A673 (cell line): ENCODE results near the gene DEUP1. TPM values are rescaled to one million over a fixed set of nuclear protein-coding genes. Genes with fewer than 3 reads are reported as not detected.

Source experiments
- BruUV-seq: library from RNA; stranded (reverse); fragments of 400-500 nt; replicated peaks from 2 replicates; lab custom pipeline; 2021; lab: Mats Ljungman, UMichigan
- CTCF ChIA-PET: fragments of 300-600 bp; sonication (Branson Sonifier 250); formaldehyde crosslinking; loops from one replicate; lab custom pipeline; 2022; ENCODE audit warnings: antibody characterized with exemption; lab: Charles Lee
- POLR2A ChIA-PET: fragments of 300-600 bp; sonication (Branson Sonifier 250); formaldehyde crosslinking; loops from one replicate; lab custom pipeline; 2022; ENCODE audit warnings: antibody characterized with exemption; ENCODE audit not compliant: low non-redundant PET; lab: Charles Lee
- DNase-seq: peaks from one replicate; pipeline ENCODE4 v3.0.0-alpha.2; 2015; ENCODE audit warnings: low spot score
- H3K27ac ChIP-seq: fragments of 200-600 bp; sonication (generic); 2 replicates; pipeline ENCODE4 v1.5.1; 2016; ENCODE audit warnings: mixed run types, low read depth, mild to moderate bottlenecking, mixed read lengths, antibody characterized with exemption, low read length; ENCODE audit not compliant: poor library complexity, severe bottlenecking
- H3K27me3 ChIP-seq: fragments of 200-600 bp; sonication (generic); replicated peaks from 2 replicates; pipeline ENCODE4 v1.6.1; 2017; ENCODE audit warnings: mixed run types, low read depth, mild to moderate bottlenecking, mixed read lengths, antibody characterized with exemption, low read length; ENCODE audit not compliant: insufficient read depth, poor library complexity
- H3K36me3 ChIP-seq: fragments of 200-600 bp; sonication (generic); 2 replicates; pipeline ENCODE4 v1.6.1; 2016; ENCODE audit warnings: mixed run types, mild to moderate bottlenecking, mixed read lengths, antibody characterized with exemption, low read length; ENCODE audit not compliant: insufficient read depth, poor library complexity, severe bottlenecking
- H3K4me1 ChIP-seq: fragments of 200-600 bp; sonication (generic); 2 replicates; pipeline ENCODE4 v1.6.1; 2017; ENCODE audit warnings: mixed run types, mild to moderate bottlenecking, mixed read lengths, antibody characterized with exemption, low read length; ENCODE audit not compliant: insufficient read depth, poor library complexity, severe bottlenecking
- H3K4me3 ChIP-seq: fragments of 200-600 bp; sonication (generic); 2 replicates; pipeline ENCODE4 v1.5.1; 2016; ENCODE audit warnings: low read depth, mixed run types, mild to moderate bottlenecking, mixed read lengths, low read length; ENCODE audit not compliant: poor library complexity, severe bottlenecking
- H3K9me3 ChIP-seq: fragments of 200-600 bp; sonication (generic); 2 replicates; pipeline ENCODE4 v1.6.1; 2016; ENCODE audit warnings: mixed run types, low read depth, mild to moderate bottlenecking, mixed read lengths, antibody characterized with exemption, low read length; ENCODE audit not compliant: poor library complexity, severe bottlenecking
- EZH2 ChIP-seq: fragments of 200-600 bp; sonication (generic); IDR thresholded peaks from 2 replicates; pipeline ENCODE4 v1.6.1; 2017; ENCODE audit warnings: borderline replicate concordance, low read depth, mild to moderate bottlenecking, mixed read lengths, antibody characterized with exemption, low read length; ENCODE audit not compliant: poor library complexity, severe bottlenecking
- intact Hi-C: fragments of 100-400 bp; cut with micrococcal nuclease; formaldehyde crosslinking; loops from one replicate; pipeline ENCODE4 v1.10.0; 2022; ENCODE audit not compliant: unreplicated experiment
- total RNA-seq: library from RNA; stranded (reverse); gene quantifications from 2 replicates; pipeline ENCODE4 v1.2.3, GENCODE V29; 2021
- TF ChIP-seq, protein P1 (sequence below): fragments of 300-800, 200-600 bp; sonication (generic); conservative IDR thresholded peaks from 2 replicates; pipeline ENCODE4 v1.5.1; 2017; ENCODE audit warnings: low read depth, mild to moderate bottlenecking, antibody characterized with exemption, low read length, moderate library complexity, mixed read lengths

Gene DEUP1
- total RNA-seq, 1 experiment from 2014 or later, result not detected

DNA sequence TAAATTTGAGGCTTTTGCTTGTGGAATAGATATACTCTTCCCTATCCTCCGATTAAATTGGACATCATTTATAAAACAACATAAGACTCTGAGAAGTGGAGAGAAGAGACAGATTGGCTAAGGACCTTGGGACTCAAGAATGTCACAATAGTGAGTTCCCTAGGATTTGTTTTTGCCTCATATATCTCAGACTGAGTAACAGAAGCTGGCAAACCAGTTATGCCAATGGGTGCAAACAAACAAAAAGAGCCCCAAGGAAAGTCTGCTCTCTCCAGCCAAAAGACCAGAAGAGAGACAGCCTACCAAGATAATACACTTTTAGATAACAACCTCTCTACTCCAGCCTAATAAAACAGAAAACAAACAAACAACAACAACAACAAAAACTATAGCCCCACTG lies 28.9 kb downstream of the DEUP1 start:
- intact Hi-C loops, result no loop called here
- Histone ChIP-seq H3K27ac (no peak overlapping the region), H3K9me3 (no peaks in the 10 kb centered on the region), H3K4me1 (no peaks in the 10 kb centered on the region), H3K4me3 (no peak overlapping the region), H3K36me3 (no peaks in the 10 kb centered on the region), H3K27me3 (no peaks in the 10 kb centered on the region)
- no peak for DNase-seq
- ChIA-PET POLR2A (no interaction called here), CTCF (no interaction called here)
- no peak for TF ChIP-seq EZH2
- TF ChIP-seq, protein P1, sequence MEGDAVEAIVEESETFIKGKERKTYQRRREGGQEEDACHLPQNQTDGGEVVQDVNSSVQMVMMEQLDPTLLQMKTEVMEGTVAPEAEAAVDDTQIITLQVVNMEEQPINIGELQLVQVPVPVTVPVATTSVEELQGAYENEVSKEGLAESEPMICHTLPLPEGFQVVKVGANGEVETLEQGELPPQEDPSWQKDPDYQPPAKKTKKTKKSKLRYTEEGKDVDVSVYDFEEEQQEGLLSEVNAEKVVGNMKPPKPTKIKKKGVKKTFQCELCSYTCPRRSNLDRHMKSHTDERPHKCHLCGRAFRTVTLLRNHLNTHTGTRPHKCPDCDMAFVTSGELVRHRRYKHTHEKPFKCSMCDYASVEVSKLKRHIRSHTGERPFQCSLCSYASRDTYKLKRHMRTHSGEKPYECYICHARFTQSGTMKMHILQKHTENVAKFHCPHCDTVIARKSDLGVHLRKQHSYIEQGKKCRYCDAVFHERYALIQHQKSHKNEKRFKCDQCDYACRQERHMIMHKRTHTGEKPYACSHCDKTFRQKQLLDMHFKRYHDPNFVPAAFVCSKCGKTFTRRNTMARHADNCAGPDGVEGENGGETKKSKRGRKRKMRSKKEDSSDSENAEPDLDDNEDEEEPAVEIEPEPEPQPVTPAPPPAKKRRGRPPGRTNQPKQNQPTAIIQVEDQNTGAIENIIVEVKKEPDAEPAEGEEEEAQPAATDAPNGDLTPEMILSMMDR, result no peak
- no TSS peak for BruUV-seq

DNA sequence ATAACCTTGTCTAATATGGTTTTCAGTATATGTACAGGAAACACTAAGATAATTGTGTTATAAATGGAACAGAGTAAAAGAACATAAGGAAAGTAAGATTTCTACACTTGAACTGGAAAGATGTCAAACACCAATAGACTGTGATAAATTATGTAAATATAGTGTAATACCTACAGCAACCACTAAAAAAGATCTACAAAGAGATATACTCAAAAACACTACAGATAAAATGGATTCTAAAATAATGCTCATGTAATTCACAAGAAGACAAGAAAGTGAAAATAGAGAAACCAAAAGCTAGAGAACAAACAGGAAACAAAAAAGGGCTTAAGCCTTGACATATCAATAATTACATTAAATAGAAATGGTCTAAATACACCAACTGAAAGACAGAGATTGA lies 30.9 kb downstream of the DEUP1 start:
- no peaks in the 10 kb centered on the region for H3K4me1 ChIP-seq
- no peak overlapping the region for H3K27ac ChIP-seq
- POLR2A ChIA-PET, result no interaction called here
- intact Hi-C loops, result no loop called here
- H3K36me3 ChIP-seq, result no peaks in the 10 kb centered on the region
- H3K9me3 ChIP-seq, result no peaks in the 10 kb centered on the region
- CTCF ChIA-PET, result no interaction called here
- no peak for DNase-seq
- no peaks in the 10 kb centered on the region for H3K27me3 ChIP-seq
- H3K4me3 ChIP-seq, result no peak overlapping the region
- no TSS peak for BruUV-seq
- TF ChIP-seq, protein P1, result 0 out of 2 replicates have a peak, but pooled peaks have one; percentile 12
- TF ChIP-seq EZH2, result no peak

DNA sequence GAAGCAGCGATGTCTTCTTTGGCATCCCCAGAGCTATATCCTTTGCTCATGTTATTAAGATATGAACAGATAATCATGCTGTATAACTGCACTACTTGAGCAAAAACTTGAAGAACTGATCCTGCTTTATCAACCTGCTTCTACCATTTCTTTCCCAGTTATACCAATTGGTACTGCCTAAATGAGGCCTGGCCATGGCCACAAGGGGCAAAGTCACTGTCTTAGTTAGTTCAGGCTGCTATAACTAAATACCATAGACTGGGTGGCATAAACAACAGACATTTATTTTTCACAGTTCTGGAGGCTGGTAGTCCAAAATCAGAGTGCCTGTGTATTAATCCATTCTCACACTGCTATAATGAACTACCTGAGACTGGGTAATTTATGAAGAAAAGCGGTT lies 37.5 kb downstream of the DEUP1 start:
- H3K4me1 ChIP-seq, result no peaks in the 10 kb centered on the region
- intact Hi-C loops, result no loop called here
- ChIA-PET CTCF (no interaction called here), POLR2A (no interaction called here)
- no peak for TF ChIP-seq EZH2
- TF ChIP-seq, protein P1, result no peak
- H3K27ac ChIP-seq, result no peak overlapping the region
- H3K9me3 ChIP-seq, result no peaks in the 10 kb centered on the region
- no peaks in the 10 kb centered on the region for H3K36me3 ChIP-seq
- no peak overlapping the region for H3K4me3 ChIP-seq
- no TSS peak for BruUV-seq
- H3K27me3 ChIP-seq, result no peaks in the 10 kb centered on the region
- DNase-seq, result no peak
